ENCODE results near the gene HINT3.

DNA sequence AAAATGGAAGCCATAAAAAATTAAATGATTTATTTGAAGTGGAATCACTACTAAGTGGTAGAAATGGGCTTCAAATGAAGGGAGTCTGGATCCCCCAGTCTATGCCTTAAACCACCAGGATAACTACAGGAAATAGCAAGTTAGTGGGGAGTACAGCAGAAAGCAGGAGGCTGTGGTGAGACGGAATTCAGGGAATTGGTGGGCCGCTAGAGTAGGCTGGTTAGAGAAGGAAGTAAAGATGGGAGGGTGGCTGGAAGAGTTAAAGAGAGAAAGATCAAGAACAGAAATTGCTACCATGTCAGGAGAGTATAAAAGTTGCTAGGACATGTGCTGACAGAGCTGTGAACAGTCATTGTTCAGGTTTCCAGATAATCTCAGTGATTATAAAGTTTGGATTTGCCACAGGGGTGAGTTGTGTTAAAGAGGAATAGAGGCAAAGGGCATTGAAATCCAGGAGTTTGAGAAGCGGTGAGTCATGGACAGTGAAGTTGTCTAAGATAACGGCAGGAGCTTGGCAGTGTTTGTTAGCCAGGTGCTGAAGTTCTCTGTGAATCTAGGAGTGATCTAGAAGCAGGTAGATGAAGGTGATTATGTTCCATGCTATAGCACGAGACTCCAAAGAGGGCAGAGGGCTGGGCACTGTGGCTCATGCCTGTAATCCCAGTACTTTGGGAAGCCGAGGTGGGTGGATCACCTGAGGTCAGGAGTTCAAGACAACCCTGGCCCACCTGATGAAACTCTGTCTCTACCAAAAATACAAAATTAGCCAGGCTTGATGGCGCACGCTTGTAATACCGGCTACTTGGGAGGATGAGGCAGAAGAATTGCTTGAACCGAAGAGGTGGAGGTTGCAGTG lies 13.7 kb upstream of the HINT3 start:
- TF ChIP-seq, protein P1, sequence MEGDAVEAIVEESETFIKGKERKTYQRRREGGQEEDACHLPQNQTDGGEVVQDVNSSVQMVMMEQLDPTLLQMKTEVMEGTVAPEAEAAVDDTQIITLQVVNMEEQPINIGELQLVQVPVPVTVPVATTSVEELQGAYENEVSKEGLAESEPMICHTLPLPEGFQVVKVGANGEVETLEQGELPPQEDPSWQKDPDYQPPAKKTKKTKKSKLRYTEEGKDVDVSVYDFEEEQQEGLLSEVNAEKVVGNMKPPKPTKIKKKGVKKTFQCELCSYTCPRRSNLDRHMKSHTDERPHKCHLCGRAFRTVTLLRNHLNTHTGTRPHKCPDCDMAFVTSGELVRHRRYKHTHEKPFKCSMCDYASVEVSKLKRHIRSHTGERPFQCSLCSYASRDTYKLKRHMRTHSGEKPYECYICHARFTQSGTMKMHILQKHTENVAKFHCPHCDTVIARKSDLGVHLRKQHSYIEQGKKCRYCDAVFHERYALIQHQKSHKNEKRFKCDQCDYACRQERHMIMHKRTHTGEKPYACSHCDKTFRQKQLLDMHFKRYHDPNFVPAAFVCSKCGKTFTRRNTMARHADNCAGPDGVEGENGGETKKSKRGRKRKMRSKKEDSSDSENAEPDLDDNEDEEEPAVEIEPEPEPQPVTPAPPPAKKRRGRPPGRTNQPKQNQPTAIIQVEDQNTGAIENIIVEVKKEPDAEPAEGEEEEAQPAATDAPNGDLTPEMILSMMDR (conservative IDR thresholded peaks at IDR 0.05 in 1 of 2, IDR thresholded peaks at IDR 0.05 in 1 of 2; ENCODE audit: extremely low read depth in 1 of 2, insufficient read depth in 1 of 2, low read depth in 1 of 2, low read length in 2 of 2): no peak
- TF ChIP-seq EZH2 (IDR thresholded peaks at IDR 0.05; ENCODE audit: borderline replicate concordance, low read length): no peak

All from mammary epithelial cell (primary cell).